Suppressor macrophage (primary cell): ENCODE measurements around the gene TEX52.
"Not testable (repeated sequence)": the region's sequence is repeated elsewhere in the genome, so short reads cannot be mapped to it uniquely, and the experiment has no call there.

Source experiments
- DNase-seq, 4 experiments: peaks; one replicate each; pipeline ENCODE4 v3.0.0-alpha.2; 2020 to 2022

Gene TEX52

DNA sequence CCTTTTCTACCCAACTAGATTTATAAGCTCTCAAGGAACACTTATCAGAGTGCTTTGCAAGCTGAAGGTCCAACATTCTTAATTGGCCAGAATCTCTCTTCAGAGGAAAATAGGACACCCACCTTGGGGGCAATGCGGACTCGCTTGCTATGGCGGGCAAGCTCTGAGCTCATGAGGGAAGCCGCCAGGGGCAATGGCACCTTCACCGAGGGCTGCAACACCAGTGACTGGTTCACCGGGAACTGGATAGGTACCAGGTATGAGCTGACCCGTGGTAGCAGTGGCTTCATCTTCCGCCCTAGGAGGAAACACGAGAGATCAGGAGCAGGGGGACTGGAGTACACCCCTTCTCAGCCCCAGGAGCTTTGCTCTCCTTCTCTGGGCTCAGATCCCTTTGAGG is 7.4 kb upstream of the TEX52 start:
- DNase-seq, result no peak

- not testable (repeated sequence) for DNase-seq
Observed at GRCh38 chr12:2863402-2863801, 6.6 kb upstream of the TEX52 start.

GRCh38 chr12:2862876-2863275 is 6.0 kb upstream of the TEX52 start:
- DNase-seq, result no peak

GRCh38 chr12:2860170-2860569 is 3.3 kb upstream of the TEX52 start:
- DNase-seq, result no peak

GRCh38 chr12:2858944-2859421 is 2.1 kb upstream of the TEX52 start:
- no peak for DNase-seq

DNA sequence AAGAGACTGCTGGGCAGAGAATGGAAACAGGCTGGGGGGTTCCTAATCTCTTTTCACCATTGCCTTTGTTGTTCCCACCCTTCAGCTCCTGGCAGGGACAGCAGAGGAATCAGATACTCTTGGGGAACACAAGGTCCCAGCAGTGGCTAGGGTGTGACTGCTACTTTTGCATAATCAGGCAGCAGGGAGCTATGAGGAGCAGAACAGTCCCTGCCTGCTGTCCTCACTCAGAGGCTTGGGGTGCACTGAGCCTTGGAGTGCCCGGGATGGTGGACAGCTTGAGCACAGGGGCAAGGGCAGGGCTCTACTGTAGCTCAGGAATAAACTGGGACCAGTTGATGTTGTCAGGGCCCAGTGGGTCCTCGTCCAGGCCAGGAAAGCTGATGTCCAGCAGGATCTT is 1.5 kb upstream of the TEX52 start:
- DNase-seq, result no peak

DNA sequence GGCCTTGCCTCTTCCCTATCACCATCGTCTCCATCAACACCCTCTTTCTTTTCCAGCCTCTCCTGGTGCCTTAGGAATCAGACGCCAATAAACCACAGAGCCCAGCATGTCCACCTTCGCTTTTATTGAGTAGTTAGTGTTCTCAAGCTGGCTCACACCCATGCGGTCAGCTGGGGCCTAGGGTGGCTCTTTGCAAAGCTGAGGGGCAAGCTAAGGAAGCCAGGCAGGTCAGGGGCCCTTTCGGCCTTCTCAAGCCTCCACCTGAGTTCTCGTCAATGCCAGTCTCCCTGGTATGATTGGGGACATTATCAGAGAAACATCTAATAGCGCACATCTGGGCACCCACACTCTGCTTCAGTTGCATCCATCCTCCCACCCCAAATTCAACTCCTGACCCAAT is 737 bp upstream of the TEX52 start:
- no peak for DNase-seq

DNA sequence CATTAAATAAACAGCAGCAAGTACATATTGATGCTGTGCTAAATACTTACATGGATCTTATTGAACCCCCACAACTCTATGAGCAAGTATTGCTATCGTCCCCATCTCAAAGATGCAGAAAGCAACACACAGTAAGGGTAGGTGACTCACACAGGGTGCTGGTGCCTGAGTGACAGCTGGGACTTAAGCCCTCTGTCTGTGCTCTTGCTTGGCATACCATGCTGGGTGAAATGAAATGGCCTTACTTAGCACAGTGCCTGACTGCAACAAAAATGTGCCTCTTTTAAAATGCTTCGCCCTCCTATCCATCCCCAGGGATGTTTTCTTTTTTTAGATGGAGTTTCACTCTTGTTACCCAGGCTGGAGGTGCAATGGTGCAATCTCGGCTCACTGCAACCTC is 788 bp downstream of the TEX52 start:
- DNase-seq, result no peak

DNA sequence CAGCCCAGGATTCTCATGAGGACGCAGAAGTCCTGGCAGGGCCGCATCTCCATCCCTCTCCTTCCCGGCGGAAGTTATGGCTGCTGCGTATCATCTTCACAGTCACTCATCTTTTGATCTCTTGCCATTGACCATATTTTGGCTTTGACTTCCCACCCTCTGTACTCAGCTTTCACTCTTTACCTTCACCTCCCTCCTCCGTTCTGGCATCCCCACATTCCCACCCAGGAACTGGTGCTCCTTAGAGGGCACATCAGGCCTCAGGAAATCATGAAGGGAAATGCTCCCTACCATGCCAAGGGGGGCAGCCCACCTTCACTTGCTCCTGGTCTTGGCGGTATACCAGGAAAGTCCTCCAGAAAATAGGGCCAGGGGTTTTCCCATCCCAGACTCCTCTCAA is 1.3 kb downstream of the TEX52 start:
- DNase-seq, result no peak

GRCh38 chr12:2854669-2855453 is 2.0 kb downstream of the TEX52 start:
- no peak for DNase-seq

DNA sequence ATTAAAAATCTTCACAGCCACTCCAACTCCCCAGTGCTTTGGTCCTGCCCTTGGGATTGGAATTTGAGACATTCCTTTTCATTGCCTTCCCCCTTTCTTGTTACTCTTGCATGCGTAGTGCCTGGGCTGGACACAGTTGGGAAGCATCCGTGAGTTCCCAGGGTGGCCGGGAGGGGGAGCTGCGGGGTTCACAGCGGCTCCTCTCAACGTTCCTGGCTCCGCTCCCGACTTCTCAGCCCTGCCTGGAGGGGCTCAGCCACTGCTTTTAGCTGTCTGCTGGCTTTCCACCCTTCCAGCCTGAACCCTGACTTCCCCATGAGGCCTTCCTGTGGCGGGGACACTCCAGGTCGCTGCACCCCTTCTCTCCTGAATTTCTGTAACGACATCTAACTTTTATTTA is 3.2 kb downstream of the TEX52 start:
- peak; percentile 62 to 79 (median 72) for DNase-seq

DNA sequence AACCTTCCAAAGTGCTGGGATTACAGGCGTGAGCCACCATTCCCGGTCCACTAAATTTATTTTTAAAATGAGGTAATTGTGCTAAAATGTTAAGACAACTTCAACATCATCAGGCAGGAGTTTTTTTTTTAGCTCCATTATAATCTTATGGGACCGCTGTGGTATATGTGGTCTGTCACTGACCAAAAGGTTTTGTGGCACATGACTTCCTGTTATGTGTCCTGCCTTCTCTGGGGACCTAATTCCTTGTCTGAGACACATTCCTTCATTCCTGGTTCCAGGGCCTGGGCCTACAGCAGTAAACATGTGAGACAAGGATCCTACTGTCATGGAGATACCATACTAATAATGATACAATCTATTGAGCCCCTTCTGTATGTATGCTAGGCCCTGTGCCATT is 4.9 kb downstream of the TEX52 start:
- no peak for DNase-seq

DNA sequence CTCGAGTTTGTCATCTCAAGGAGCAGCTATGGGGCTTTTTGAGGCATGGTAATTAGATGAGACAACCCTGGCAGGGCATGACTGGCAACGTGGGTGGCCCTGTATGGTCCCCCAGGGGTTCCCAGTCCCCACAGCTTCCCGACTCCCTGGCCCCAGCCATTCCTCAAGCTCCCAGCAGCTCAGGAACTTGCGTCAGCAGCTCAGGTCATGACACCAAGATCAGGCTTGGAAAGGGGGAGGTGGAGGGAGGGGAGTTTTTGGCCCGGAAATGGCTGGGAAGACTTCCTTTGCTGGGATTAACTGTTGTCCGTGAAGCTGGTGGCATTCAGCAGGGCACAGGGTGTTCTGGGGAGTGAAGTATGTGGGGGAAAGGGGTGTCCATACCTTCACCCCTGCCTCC is 11.6 kb downstream of the TEX52 start:
- DNase-seq, result no peak

DNA sequence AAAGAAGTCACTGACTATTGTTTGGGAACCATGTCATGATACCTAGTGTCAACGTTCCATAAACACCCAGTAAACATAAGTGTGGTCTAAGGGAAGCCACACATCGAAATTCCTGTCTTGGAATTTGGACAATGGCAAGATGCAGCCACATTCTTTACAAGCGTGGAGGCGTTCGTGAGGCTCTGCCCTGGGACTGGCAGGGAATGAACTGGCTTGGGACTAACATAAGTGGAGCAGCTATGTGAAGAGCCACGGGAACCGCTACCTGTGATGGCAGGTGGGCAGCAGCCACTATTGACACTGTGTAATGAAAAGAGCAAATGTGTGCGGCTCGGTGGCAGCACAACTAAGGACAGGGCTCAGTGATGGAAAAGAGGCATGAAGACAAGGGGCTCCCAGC is 12.1 kb downstream of the TEX52 start:
- no peak for DNase-seq

DNA sequence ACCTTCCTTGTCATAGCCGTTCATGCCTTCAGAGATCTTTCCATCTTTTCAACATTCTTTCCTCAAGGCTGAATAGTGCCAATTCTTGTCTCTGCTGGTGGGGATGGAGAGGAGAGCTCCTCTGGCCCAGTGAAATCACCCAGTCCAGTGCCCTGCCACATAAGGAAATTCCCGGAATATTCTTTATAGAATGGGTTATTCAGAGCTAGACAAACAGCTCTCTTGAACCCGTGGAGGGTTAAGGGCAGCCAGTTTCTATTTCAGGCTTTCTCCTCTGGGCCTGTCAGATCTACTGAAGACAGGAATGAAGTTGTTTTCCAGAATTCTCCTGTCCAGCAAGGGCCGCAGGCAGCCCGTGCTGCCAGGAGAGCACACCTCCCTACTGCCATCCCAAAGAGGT is 13.9 kb downstream of the TEX52 start:
- no peak for DNase-seq

DNA sequence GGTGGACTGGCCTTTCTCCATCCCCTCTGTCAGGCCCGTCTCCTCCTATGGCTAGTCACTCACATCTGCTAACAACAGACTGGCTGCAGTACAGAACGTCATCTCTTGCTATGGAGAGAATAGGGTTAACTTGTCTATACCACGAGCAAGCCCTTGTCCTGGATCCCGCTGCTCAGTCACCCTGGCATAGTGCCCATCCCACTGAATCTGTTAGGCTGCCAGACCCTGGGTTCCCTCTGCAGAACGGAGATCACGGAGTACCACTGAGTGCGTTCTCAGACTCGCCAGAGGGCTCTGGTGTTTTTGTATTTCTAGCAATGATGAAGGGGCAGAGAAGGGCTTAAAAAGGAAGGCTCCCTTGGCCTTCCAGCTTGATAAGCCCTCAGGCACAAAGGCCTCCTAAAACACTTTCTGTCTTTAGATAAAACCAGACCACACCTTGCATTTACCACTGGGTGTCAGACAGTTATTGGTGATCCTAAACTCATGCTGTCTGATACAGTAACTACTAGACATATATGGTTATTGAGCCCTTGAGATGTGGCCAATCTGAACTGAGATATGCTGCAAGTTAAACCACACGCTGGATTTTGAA is 15.7 kb downstream of the TEX52 start:
- no peak for DNase-seq

DNA sequence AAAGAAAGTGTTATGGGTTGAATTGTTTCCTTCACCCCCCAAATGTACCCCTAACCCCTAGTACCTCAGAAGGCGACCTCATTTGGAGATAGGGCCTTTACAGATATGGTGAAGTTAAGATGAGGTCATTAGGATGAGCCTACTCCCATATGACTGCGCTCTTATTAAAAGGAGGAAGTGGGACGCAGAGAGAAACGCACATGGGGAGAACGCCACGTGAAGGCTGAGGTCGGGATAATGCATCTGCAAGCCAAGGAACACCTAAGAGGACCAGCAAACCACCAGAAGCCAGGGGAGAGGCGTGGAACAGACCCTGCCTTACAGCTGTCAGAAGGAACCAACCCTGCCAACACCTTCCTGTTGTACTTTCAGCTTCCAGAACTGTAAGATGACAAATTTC is 20.3 kb downstream of the TEX52 start:
- DNase-seq, result peak; percentile 44 to 70 (median 66)

GRCh38 chr12:2835691-2836403 is 21.0 kb downstream of the TEX52 start:
- DNase-seq, result no peak

- no peak for DNase-seq
Observed at GRCh38 chr12:2834581-2835491, 22.0 kb downstream of the TEX52 start, which contains the start of gene NRIP2. TSS of gene NRIP2 (minus strand) at chr12:2835035. CDS start at chr12:2834983, 52 bp downstream.

DNA sequence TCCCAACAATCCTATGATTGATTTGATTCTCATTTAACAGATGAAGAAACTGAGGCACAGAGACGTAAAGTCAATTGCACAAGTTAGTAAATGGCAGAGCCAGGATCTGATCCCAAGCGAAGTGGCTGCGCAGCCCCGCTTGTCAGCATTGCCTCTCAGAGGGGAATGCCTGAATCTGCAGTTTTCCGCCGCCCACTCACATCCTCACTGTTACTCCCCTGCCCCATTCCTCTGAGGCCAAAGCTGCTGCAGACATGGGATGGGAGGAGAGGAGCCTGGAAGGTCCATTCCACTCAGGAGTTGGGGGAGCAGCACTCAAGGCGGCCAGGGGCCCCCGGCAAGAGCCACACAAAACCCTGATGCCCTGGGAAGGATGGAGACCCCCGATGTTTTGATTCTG is 23.0 kb downstream of the TEX52 start:
- peak in 2 of 4 experiments; percentile 15 to 17 for DNase-seq

GRCh38 chr12:2833327-2833726 is 23.5 kb downstream of the TEX52 start:
- no peak for DNase-seq

DNA sequence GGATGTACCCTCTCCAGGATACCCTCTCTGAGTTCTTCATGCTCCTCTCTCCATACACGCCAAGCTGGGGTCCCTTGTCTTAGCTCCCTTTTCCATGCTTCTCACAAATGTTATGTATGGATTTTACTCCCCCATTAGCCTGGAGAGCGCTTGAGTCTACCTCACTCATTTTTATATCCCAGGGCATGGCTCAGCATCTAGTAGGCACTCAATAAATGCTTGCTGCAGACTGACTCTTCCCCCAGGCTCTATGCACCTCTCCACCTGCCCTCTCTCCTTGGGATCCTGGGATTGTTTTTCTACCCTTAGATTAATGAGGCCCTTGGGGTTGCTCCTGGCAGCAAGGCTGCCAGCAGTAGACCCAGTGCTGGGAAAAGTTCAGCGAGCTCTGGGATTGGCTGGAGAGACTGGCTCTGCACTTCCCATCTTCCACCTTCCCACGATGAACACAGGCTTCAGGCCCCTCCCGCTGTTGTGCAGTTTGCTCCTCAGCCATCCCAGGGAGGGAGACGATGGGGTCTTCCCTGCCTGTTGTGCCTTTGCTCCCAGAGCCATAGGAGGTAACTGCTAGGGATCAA is 24.2 kb downstream of the TEX52 start:
- DNase-seq, result no peak
